GM13976 (cell line): ENCODE measurements around the gene NEURL3.

ENCODE experiments used
- DNase-seq: peaks from one replicate; pipeline ENCODE4 v3.0.0; 2012; ENCODE audit warnings: low spot score
- in situ Hi-C: fragments of 300-500 bp; cut with MboI; formaldehyde crosslinking; loops from one replicate; pipeline ENCODE4 v1.12.0; 2022; ENCODE audit warnings: low sequenced_read_pairs, mixed read lengths, inconsistent platforms; ENCODE audit not compliant: unreplicated experiment
- TF ChIP-seq, protein P1 (sequence below): IDR thresholded peaks from 2 replicates; pipeline ENCODE4 v1.5.1; 2012; ENCODE audit warnings: borderline replicate concordance, mild to moderate bottlenecking; ENCODE audit not compliant: insufficient read depth; ENCODE audit errors: extremely low read depth, missing control alignments, control extremely low read depth

Gene NEURL3

DNA sequence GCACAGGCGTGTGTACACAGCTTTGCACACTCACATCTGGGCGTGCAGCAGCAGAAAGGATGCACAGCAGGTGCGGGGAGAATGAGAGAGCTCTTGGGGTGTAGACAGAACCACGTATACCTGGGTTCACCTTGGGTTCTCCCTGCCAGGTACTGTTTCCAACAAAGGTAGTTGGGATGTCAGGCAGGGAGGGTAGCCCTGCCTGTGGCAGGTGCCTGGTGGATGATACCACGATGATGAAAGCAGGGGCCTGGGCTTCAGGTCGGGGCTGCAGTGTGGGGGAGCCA lies 24.9 kb upstream of the NEURL3 start:
- DNase-seq = no peak
- in situ Hi-C loops = no loop called here
- TF ChIP-seq, protein P1, sequence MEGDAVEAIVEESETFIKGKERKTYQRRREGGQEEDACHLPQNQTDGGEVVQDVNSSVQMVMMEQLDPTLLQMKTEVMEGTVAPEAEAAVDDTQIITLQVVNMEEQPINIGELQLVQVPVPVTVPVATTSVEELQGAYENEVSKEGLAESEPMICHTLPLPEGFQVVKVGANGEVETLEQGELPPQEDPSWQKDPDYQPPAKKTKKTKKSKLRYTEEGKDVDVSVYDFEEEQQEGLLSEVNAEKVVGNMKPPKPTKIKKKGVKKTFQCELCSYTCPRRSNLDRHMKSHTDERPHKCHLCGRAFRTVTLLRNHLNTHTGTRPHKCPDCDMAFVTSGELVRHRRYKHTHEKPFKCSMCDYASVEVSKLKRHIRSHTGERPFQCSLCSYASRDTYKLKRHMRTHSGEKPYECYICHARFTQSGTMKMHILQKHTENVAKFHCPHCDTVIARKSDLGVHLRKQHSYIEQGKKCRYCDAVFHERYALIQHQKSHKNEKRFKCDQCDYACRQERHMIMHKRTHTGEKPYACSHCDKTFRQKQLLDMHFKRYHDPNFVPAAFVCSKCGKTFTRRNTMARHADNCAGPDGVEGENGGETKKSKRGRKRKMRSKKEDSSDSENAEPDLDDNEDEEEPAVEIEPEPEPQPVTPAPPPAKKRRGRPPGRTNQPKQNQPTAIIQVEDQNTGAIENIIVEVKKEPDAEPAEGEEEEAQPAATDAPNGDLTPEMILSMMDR = no peak

DNA sequence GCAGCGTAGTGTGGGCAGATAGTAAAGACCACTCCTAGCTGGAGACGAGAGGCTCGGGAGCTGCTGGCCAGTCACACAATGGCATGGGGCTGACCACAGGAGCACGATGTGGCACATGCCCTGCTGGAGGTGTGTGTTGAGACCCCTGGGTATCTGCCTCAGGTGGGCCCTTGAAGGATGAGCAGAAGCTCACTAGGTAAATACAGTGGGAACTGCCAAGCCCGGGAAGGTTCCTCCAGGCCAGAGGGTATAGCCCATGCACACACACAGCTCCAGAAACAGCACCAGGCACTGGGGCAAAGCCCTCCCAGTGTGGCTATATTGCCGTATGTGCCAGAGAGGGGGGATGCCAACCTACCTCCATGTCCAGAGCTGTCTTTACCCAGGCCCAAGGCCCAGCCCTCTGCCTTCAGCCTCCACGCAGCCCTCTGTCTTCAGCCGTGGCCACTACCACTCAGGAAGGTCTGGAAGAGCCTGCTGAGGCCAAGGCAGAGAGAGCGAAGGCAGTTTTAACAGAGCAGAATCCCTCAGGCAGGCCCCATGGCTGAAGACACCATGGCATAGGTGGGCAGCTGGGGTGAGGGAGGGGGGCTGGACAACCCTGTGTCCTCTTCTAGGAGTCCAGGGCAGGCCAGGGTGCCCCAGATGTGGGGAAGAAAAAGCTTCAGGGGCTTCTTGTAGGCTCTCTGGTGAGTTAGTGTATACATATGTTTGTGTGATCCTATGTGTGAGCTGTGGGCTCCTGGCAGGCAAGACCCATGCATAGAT lies 24.4 kb upstream of the NEURL3 start:
- in situ Hi-C loops = no loop called here
- DNase-seq = no peak

DNA sequence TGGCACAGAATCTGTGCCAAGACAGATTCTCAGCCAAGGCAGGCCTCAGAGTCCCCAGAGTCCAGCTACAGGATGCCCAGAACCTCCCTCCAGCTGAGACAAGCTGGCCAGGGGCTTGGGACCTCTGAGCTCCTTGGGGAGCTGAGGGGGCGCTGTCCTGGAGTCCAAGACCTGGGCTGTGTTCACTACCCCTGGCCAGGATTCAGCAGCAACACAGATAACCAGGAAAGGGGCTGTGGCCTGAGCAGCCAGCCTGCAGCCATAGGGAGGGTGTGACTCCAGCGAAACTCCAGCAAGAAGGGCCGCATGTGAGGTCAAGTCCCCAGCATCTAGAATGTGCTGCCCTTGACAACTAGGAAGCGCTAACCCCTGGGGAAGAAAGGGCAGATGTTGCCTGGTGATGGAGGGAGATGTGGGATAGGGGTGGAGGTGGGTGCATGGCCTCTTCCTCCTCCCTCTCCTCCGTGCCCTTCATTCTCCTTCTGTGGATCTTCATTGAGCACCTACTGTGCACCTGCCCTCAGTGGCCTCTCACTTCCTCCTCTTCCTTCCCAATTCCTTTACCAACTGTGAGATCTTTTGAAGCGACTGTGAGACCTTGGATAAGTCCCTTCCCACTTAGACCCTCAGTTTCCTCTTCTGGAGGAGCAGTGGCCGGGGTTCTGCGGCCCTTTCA lies 23.7 kb upstream of the NEURL3 start:
- in situ Hi-C loops = no loop called here
- DNase-seq = no peak
- TF ChIP-seq, protein P1 = no peak

More for the DNA sequence above, 24.4 kb upstream of the NEURL3 start:
- TF ChIP-seq, protein P1 = no peak

DNA sequence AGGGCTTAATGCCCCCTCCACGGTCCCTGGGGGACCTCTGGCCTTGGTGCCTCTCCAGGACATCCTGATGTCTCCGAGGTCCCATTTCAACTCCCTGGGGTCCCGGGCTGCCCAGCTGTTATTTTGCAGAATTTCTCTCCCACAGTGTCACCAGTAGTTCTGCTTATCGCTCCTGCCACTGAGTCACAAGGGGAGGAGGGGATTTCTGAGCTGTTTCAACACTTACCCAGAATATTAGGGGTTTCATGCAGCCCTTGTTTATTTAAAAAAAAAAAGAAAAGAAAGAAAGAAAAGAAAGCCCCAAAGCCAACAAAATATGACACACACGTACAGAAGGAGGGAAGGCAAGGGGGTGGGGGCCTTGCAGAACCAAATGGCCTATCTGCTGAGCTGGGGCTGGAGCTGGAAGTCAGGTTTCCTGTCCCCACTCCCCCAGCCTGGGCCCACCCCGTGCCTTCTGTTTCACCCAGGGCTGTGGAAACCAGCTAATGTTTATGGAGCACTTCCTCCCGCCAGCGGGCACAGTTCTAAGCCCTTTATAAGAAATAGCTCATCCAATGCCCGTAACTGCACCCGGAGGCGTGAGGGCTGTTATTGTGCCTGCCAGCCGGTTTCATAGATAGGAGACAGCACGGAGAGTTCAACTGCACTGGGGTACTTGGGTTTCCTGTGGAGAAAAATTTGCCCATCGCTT lies 23.0 kb upstream of the NEURL3 start:
- DNase-seq = no peak
- TF ChIP-seq, protein P1 = no peak
- in situ Hi-C loops = no loop called here

DNA sequence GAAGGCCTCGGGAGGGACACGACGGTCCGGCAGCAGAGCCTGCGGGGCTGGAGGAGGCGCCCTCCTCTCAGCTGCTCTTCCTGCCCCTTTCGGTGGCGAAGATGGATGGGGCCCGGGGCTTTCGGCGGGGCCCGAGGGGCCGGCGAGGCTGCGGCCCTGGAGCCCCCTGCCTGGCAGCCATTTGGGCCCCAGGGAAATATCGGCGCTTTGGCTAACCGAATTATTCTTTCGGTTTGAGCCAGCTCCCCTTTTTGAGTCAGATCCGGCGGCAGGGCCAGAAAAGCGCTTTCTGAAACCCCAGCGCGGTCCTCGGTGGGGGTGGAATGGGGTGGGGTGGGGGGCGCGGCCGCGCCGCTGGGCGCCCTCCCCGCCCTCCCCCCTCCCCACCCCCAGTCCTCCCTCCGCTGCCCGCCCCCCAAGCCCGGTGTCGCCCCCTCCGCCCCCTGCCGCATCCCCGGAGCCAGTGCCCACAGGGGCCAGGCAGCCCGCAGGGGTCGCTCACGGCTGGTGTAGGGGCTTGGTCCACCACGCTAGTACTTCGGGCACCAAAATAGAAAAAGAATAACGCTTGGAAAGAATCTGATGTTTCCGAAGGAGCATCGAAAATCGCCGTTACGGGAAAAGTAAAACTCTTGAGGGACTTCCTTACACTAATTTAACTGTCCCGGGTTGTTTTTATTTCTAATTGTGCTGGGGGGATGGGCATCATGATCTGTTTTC lies 22.3 kb upstream of the NEURL3 start:
- DNase-seq = peak; percentile 87
- in situ Hi-C loops = no loop called here
- TF ChIP-seq, protein P1 = peak; percentile 30

DNA sequence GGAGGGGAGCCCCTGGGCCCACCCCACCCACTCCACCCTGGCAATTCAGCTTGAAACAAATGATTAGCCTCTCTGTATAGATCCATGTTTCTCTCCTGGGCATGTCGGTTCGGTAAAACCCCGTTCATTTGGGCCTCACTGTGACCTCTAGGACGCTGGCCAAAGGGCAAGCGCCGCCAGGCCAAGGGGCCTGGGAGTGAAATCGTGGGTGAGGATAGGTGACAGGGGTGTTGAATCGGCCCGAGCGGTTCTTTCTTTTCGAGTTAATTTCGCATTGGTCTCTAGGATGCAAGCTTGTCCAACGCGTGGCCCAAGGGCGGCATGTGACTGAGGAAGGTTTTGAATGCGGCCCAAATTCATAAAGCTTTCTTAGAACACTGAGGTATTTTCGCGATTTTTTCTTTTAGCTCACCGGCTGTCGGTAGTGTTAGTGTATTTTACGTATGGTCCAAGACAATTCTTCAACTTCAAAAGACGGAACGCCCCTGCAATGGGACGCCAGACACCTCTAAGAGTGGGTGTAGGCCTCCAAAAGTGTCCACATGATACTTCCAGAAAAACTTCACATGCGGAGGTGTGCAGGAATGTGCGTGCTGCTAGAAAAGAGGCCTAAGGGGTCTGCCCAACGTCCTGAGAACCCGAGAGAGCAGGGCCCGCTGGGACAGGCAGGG lies 21.6 kb upstream of the NEURL3 start:
- in situ Hi-C loops = no loop called here
- TF ChIP-seq, protein P1 = no peak
- DNase-seq = no peak
